Liver (tissue), 9 donors: ENCODE data around the gene ANKMY1. TPM values are rescaled to one million over a fixed set of nuclear protein-coding genes. Genes with fewer than 3 reads are reported as not detected.

ENCODE experiments used
- DNase-seq: peaks from one replicate; pipeline ENCODE4 v3.0.0-alpha.2; 2017; ENCODE audit warnings: low spot score
- H3K27ac ChIP-seq, 2 donors: one replicate each; pipeline ENCODE4 v1.7.0; 2013; ENCODE audit warnings: inconsistent platforms in 2 of 2, low read length in 2 of 2, control low read depth in 1 of 2, low read depth in 1 of 2, mild to moderate bottlenecking in 1 of 2
- H3K27me3 ChIP-seq, 4 donors: one replicate each; pipeline versions ENCODE4 v1.6.1 to v1.7.0; 2013; ENCODE audit warnings: low read length in 3 of 4, inconsistent platforms in 1 of 4, mild to moderate bottlenecking in 1 of 4, moderate library complexity in 1 of 4; ENCODE audit not compliant: control insufficient read depth in 4 of 4, insufficient read depth in 4 of 4
- H3K36me3 ChIP-seq, 4 donors: one replicate each; pipeline versions ENCODE4 v1.6.1 to v1.7.0; 2013; ENCODE audit warnings: low read length in 3 of 4, mild to moderate bottlenecking in 3 of 4, low read depth in 1 of 4, moderate library complexity in 1 of 4; ENCODE audit not compliant: control insufficient read depth in 4 of 4, insufficient read depth in 3 of 4
- H3K4me1 ChIP-seq, 4 donors: one replicate each; pipeline versions ENCODE4 v1.6.1 to v1.7.0; 2013; ENCODE audit warnings: low read length in 3 of 4, mild to moderate bottlenecking in 3 of 4, moderate library complexity in 1 of 4; ENCODE audit not compliant: control insufficient read depth in 4 of 4, insufficient read depth in 4 of 4
- H3K4me3 ChIP-seq, 3 donors: one replicate each; pipeline versions ENCODE4 v1.6.1 to v1.7.0; 2013; ENCODE audit warnings: low read length in 3 of 3, control low read depth in 1 of 3, low read depth in 1 of 3, mild to moderate bottlenecking in 1 of 3
- H3K9ac ChIP-seq, 2 donors: one replicate each; pipeline ENCODE4 v1.7.0; 2013; ENCODE audit warnings: low read length in 2 of 2, mild to moderate bottlenecking in 2 of 2, moderate library complexity in 2 of 2, control low read depth in 1 of 2, low read depth in 1 of 2
- H3K9me3 ChIP-seq, 4 donors: one replicate each; pipeline versions ENCODE4 v1.6.1 to v1.7.0; 2013; ENCODE audit warnings: low read length in 3 of 4; ENCODE audit not compliant: control insufficient read depth in 4 of 4
- ATF3 ChIP-seq: IDR thresholded peaks from 2 replicates; pipeline ENCODE4 v1.6.1; 2016; ENCODE audit warnings: antibody characterized with exemption
- CTCF ChIP-seq: fragments of 150-350 bp; IDR thresholded peaks from 2 replicates; pipeline ENCODE4 v1.5.1; 2017; ENCODE audit warnings: improper control_type of control experiment, low read depth, low read length; ENCODE audit not compliant: missing input control
- EGR1 ChIP-seq, 2 donors: IDR thresholded peaks; 2 replicates each; pipeline ENCODE4 v1.6.1; 2016 to 2018; ENCODE audit warnings: antibody characterized with exemption in 2 of 2, low read depth in 2 of 2
- FOXA1 ChIP-seq: IDR thresholded peaks from 2 replicates; pipeline ENCODE4 v1.6.1; 2016; ENCODE audit warnings: antibody characterized with exemption
- FOXA2 ChIP-seq: IDR thresholded peaks from 2 replicates; pipeline ENCODE4 v1.6.1; 2016; ENCODE audit warnings: antibody characterized with exemption
- GABPA ChIP-seq, 2 donors: IDR thresholded peaks in 1 of 2; conservative IDR thresholded peaks in 1 of 2; 2 replicates each; pipeline ENCODE4 v1.6.1; 2016; ENCODE audit warnings: antibody characterized with exemption in 2 of 2, mild to moderate bottlenecking in 1 of 2, moderate library complexity in 1 of 2
- HNF4A ChIP-seq, 2 donors: conservative IDR thresholded peaks; 2 replicates each; pipeline ENCODE4 v1.6.1; 2016; ENCODE audit warnings: antibody characterized with exemption in 2 of 2, mild to moderate bottlenecking in 2 of 2
- JUND ChIP-seq, 2 donors: IDR thresholded peaks; 2 replicates each; pipeline ENCODE4 v1.6.1; 2016; ENCODE audit warnings: antibody characterized with exemption in 2 of 2
- MAX ChIP-seq: IDR thresholded peaks from 2 replicates; pipeline ENCODE4 v1.6.1; 2016; ENCODE audit warnings: antibody characterized with exemption
- NR2F2 ChIP-seq: IDR thresholded peaks from 2 replicates; pipeline ENCODE4 v1.6.1; 2016; ENCODE audit warnings: antibody characterized with exemption
- RAD21 ChIP-seq, 2 donors: IDR thresholded peaks; 2 replicates each; pipeline ENCODE4 v1.6.1; 2016; ENCODE audit warnings: antibody characterized with exemption in 2 of 2, mild to moderate bottlenecking in 2 of 2
- REST ChIP-seq: IDR thresholded peaks from 2 replicates; pipeline ENCODE4 v1.6.1; 2016; ENCODE audit warnings: antibody characterized with exemption, mild to moderate bottlenecking
- RXRA ChIP-seq, 2 donors: IDR thresholded peaks; 2 replicates each; pipeline ENCODE4 v1.6.1; 2017 to 2018; ENCODE audit warnings: antibody characterized with exemption in 2 of 2, mild to moderate bottlenecking in 1 of 2
- SP1 ChIP-seq: IDR thresholded peaks from 2 replicates; pipeline ENCODE4 v1.6.1; 2018; ENCODE audit warnings: antibody characterized with exemption, mild to moderate bottlenecking
- TAF1 ChIP-seq: conservative IDR thresholded peaks from 2 replicates; pipeline ENCODE4 v1.6.1; 2016; ENCODE audit warnings: antibody characterized with exemption, mild to moderate bottlenecking
- YY1 ChIP-seq: IDR thresholded peaks from 2 replicates; pipeline ENCODE4 v1.6.1; 2016; ENCODE audit warnings: antibody characterized with exemption, mild to moderate bottlenecking
- ZBTB33 ChIP-seq: IDR thresholded peaks from 2 replicates; pipeline ENCODE4 v1.6.1; 2016; ENCODE audit warnings: antibody characterized with exemption
- WGBS: extraction: QIAGEN DNeasy Blood & Tissue Kit; methylation state at CpG from one replicate; pipeline ENCODE4 v1.1.7; 2013; 5-methylcytosine and 5-hydroxymethylcytosine counted together
- polyA plus RNA-seq, 2 donors: library from polyadenylated mRNA; stranded (reverse) in 1 of 2; unstranded in 1 of 2; fragments of 200-250 nt in 1 of 2; fragments of >200 nt in 1 of 2; fragmentation: Nextera tagmentation in 1 of 2; extraction: Ambion mirVana in 1 of 2; gene quantifications; one replicate each; pipeline versions ENCODE4 v1.2.1 to v1.2.3, GENCODE V29; 2013 to 2015
- total RNA-seq, 2 donors: library from RNA; depleted of rRNA; stranded (reverse); fragments of >200 nt; gene quantifications; one replicate each; pipeline ENCODE4 v1.2.3, GENCODE V29; 2014
- donor health status: healthy.
- donor health status: healthy.
- donor health status: healthy.
- donor health status: healthy.
- donor health status: healthy.

ANKMY1 gene
- total and polyA plus RNA-seq, 4 donors: 2.5 to 12.8 (median 4.2) TPM

- WGBS: 99% methylated on average over 4 of the region's 4 CpGs
- DNase-seq: no peak
- Histone ChIP-seq H3K9ac (no peak overlapping the region), H3K27ac (no peak overlapping the region), H3K27me3 (no peaks in the 10 kb centered on the region), H3K9me3 (no peaks in the 10 kb centered on the region), H3K4me1 (peaks cover 0 to 2% (median 0%) of the 10 kb centered on the region in 4 donors), H3K4me3 (no peak overlapping the region), H3K36me3 (peaks cover 0 to 4% (median under 1%) of the 10 kb centered on the region in 4 donors)
- TF ChIP-seq GABPA (IDR thresholded peaks at IDR 0.05 in 1 of 2, conservative IDR thresholded peaks at IDR 0.05 in 1 of 2) (no peak), HNF4A (conservative IDR thresholded peaks at IDR 0.05) (no peak), CTCF (no peak), RAD21 (IDR thresholded peaks at IDR 0.05) (no peak), EGR1 (IDR thresholded peaks at IDR 0.05; ENCODE audit: low read depth in 2 of 2) (no peak), ATF3 (no peak), RXRA (IDR thresholded peaks at IDR 0.05) (no peak), SP1 (no peak), JUND (IDR thresholded peaks at IDR 0.05) (no peak), MAX (no peak), REST (no peak), NR2F2 (no peak)
These were observed 40.4 kb downstream of the ANKMY1 start for GRCh38 chr2:240517342-240517741.

GRCh38 chr2:240514631-240515030, 43.2 kb downstream of the ANKMY1 start:
- H3K4me3 ChIP-seq: no peak overlapping the region
- WGBS: 97% methylated on average over 2 of the region's 2 CpGs
- H3K4me1 ChIP-seq: peaks cover 0 to 2% (median 0%) of the 10 kb centered on the region in 4 donors
- H3K9me3 ChIP-seq: no peaks in the 10 kb centered on the region
- no peaks in the 10 kb centered on the region for H3K27me3 ChIP-seq
- H3K36me3 ChIP-seq: peaks cover 0 to 6% (median 2%) of the 10 kb centered on the region in 4 donors
- H3K27ac ChIP-seq: no peak overlapping the region
- no peak overlapping the region for H3K9ac ChIP-seq
- DNase-seq: peak; percentile 28
- TF ChIP-seq REST: no peak
- TF ChIP-seq TAF1: no peak
- no peak for TF ChIP-seq RXRA (IDR thresholded peaks at IDR 0.05)
- no peak for TF ChIP-seq HNF4A (conservative IDR thresholded peaks at IDR 0.05)
- no peak for TF ChIP-seq FOXA2
- TF ChIP-seq FOXA1: no peak
- TF ChIP-seq ZBTB33: no peak
- TF ChIP-seq YY1: no peak
- no peak for TF ChIP-seq EGR1 (IDR thresholded peaks at IDR 0.05; ENCODE audit: low read depth in 2 of 2)
- TF ChIP-seq SP1: no peak
- TF ChIP-seq CTCF: no peak
- no peak for TF ChIP-seq ATF3
- TF ChIP-seq RAD21 (IDR thresholded peaks at IDR 0.05): no peak
